Stimulated activated CD8-positive, alpha-beta memory T cell treated with anti-CD3 and anti-CD28 coated beads, Interleukin-4, amount 100 ng/mL, for 4 hours (primary cell): ENCODE data around the gene CASP8.
"Not testable (repeated sequence)": the region's sequence is repeated elsewhere in the genome, so short reads cannot be mapped to it uniquely, and the experiment has no call there.

ENCODE experiments used
- DNase-seq, 2 donors: peaks; one replicate each; pipeline ENCODE4 v3.0.0-alpha.2; 2020; ENCODE audit warnings: low read depth in 2 of 2, low spot score in 1 of 2

CASP8 gene

GRCh38 chr2:201260302-201260800, at the start of gene CASP8:
Gene CASP8, plus strand, starts transcription at chr2:201260536. Its CDS starts 5,951 bp downstream, at chr2:201266487.
- peak in 1 of 2 donors; percentile 32 for DNase-seq

GRCh38 chr2:201215963-201216362, 44.4 kb upstream of the CASP8 start:
- DNase-seq, result no peak

- DNase-seq, result no peak
Observed at GRCh38 chr2:201216918-201217317, 43.4 kb upstream of the CASP8 start.

- no peak for DNase-seq
Observed at GRCh38 chr2:201218780-201219179, 41.6 kb upstream of the CASP8 start.

- no peak for DNase-seq
Observed at GRCh38 chr2:201219328-201220096, 40.8 kb upstream of the CASP8 start.

GRCh38 chr2:201220102-201220570, 40.2 kb upstream of the CASP8 start:
- DNase-seq, result no peak

GRCh38 chr2:201223089-201224073, 37.0 kb upstream of the CASP8 start:
- no peak for DNase-seq

- no peak for DNase-seq
Observed at GRCh38 chr2:201228271-201228911, 31.9 kb upstream of the CASP8 start.

- DNase-seq, result no peak
Observed at GRCh38 chr2:201228912-201229290, 31.4 kb upstream of the CASP8 start.

GRCh38 chr2:201231781-201232466, 28.4 kb upstream of the CASP8 start:
- peak; percentile 78 to 81 for DNase-seq

GRCh38 chr2:201232467-201232815, 27.9 kb upstream of the CASP8 start:
- no peak for DNase-seq

- peak; percentile 59 to 76 for DNase-seq
Observed at GRCh38 chr2:201233192-201233811, 27.0 kb upstream of the CASP8 start.

- DNase-seq, result no peak
Observed at GRCh38 chr2:201233812-201234662, 26.3 kb upstream of the CASP8 start.

- no peak for DNase-seq
Observed at GRCh38 chr2:201234663-201235135, 25.6 kb upstream of the CASP8 start.

GRCh38 chr2:201235860-201236811, 24.2 kb upstream of the CASP8 start:
- DNase-seq, result no peak

GRCh38 chr2:201237486-201238123, 22.7 kb upstream of the CASP8 start:
- DNase-seq, result no peak

- DNase-seq, result not testable (repeated sequence)
Observed at GRCh38 chr2:201239167-201239935, 21.0 kb upstream of the CASP8 start.
